ENCODE measurements around the gene ADAMTS14. TPM values are rescaled to one million over a fixed set of nuclear protein-coding genes. Genes with fewer than 3 reads are reported as not detected.

ADAMTS14 gene
- total and polyA plus RNA-seq, 4 experiments from 2014 or later: not detected

DNA sequence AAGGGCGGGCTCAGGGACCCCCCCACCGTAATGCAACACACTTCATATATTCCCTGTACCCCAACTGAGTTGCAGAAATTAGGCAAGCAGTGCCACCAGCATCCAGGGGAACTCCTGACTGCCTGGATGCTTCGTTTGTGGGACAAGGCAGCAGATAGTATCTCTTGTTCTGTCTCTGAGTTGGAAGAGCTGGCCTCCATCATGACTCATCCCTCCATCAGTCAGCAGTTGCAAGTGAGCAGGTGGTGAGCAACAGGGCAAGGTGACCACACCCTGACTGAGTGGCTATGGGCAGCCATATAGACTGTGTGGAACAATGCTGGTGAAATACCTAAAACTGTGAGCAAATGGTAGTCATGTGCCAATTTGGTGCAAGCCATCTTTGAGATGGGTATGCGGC is 22.8 kb upstream of the ADAMTS14 start:
- intact Hi-C loops (cut with micrococcal nuclease): no loop called here
- no peak overlapping the region for H3K4me3 ChIP-seq (ENCODE audit: low read length in 2 of 2)
- Mint-ChIP-seq H3K4me1 (no peaks in the 10 kb centered on the region), H3K27ac (no peak overlapping the region), H3K36me3 (peaks cover 10 to 16% of the 10 kb centered on the region in 2 donors), H3K9me3 (peaks cover 9 to 60% (median 46%) of the 10 kb centered on the region in 8 donors), H3K4me3 (no peak overlapping the region), H3K27me3 (peaks cover 0 to 2% of the 10 kb centered on the region in 2 donors)
- ChIA-PET CTCF (ENCODE audit: partially characterized antibody) (no interaction called here), POLR2A (ENCODE audit: partially characterized antibody) (no interaction called here)
- no peaks in the 10 kb centered on the region for H3K4me1 ChIP-seq (ENCODE audit: insufficient read depth, low read length)
- no peak overlapping the region for H3K27ac ChIP-seq (ENCODE audit: low read depth, low read length)
- DNase-seq: no peak
- H3K27me3 ChIP-seq (ENCODE audit: insufficient read depth, low read length): no peaks in the 10 kb centered on the region
- H3K9me3 ChIP-seq (ENCODE audit: control insufficient read depth in 1 of 2, low read length in 2 of 2): peaks cover 0 to 23% of the 10 kb centered on the region in 2 donors
- H3K36me3 ChIP-seq (ENCODE audit: insufficient read depth, low read length): no peaks in the 10 kb centered on the region

GRCh38 chr10:70650104-70650503 is 22.2 kb upstream of the ADAMTS14 start:
- no peak for DNase-seq
- no peak overlapping the region for H3K4me3 ChIP-seq (ENCODE audit: low read length in 2 of 2)
- intact Hi-C loops (cut with micrococcal nuclease): no loop called here
- peaks cover 10 to 16% of the 10 kb centered on the region in 2 donors for H3K36me3 Mint-ChIP-seq
- no peak overlapping the region for H3K27ac Mint-ChIP-seq
- peaks cover 9 to 60% (median 46%) of the 10 kb centered on the region in 8 donors for H3K9me3 Mint-ChIP-seq
- no peaks in the 10 kb centered on the region for H3K36me3 ChIP-seq (ENCODE audit: insufficient read depth, low read length)
- peaks cover 0 to 2% of the 10 kb centered on the region in 2 donors for H3K27me3 Mint-ChIP-seq
- no peak overlapping the region for H3K4me3 Mint-ChIP-seq
- H3K4me1 Mint-ChIP-seq: no peaks in the 10 kb centered on the region
- ChIA-PET POLR2A (ENCODE audit: partially characterized antibody) (no interaction called here), CTCF (ENCODE audit: partially characterized antibody) (no interaction called here)
- H3K27me3 ChIP-seq (ENCODE audit: insufficient read depth, low read length): no peaks in the 10 kb centered on the region
- H3K4me1 ChIP-seq (ENCODE audit: insufficient read depth, low read length): no peaks in the 10 kb centered on the region
- H3K9me3 ChIP-seq (ENCODE audit: control insufficient read depth in 1 of 2, low read length in 2 of 2): peaks cover 0 to 23% of the 10 kb centered on the region in 2 donors
- no peak overlapping the region for H3K27ac ChIP-seq (ENCODE audit: low read depth, low read length)

DNA sequence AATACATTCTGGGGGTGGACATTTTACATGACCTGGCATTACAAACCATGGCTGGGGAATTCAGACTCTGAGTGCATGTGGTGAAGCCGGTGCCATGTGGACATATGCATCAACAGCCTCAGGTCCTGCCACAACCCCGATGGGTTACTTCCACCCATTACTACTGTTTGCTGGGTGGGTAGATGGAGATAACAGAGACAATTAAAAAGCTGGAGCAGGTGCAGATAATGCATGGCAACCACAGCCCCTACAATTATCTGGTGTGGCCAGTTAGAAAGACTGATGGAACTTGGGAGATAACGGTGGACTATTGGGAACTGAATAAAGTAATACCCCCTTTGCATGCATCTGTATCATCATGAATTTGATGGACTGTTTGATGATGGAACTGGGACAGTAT is 21.6 kb upstream of the ADAMTS14 start:
- Histone ChIP-seq H3K27me3 (ENCODE audit: insufficient read depth, low read length) (no peaks in the 10 kb centered on the region), H3K36me3 (ENCODE audit: insufficient read depth, low read length) (no peaks in the 10 kb centered on the region), H3K4me3 (ENCODE audit: low read length in 2 of 2) (no peak overlapping the region), H3K4me1 (ENCODE audit: insufficient read depth, low read length) (no peaks in the 10 kb centered on the region), H3K9me3 (ENCODE audit: control insufficient read depth in 1 of 2, low read length in 2 of 2) (peaks cover 0 to 23% of the 10 kb centered on the region in 2 donors), H3K27ac (ENCODE audit: low read depth, low read length) (no peak overlapping the region)
- no peak for DNase-seq
- peaks cover 0 to 2% of the 10 kb centered on the region in 2 donors for H3K27me3 Mint-ChIP-seq
- CTCF ChIA-PET (ENCODE audit: partially characterized antibody): no interaction called here
- H3K4me1 Mint-ChIP-seq: no peaks in the 10 kb centered on the region
- H3K9me3 Mint-ChIP-seq: peaks cover 9 to 60% (median 46%) of the 10 kb centered on the region in 8 donors
- H3K27ac Mint-ChIP-seq: no peak overlapping the region
- no peak overlapping the region for H3K4me3 Mint-ChIP-seq
- peaks cover 10 to 16% of the 10 kb centered on the region in 2 donors for H3K36me3 Mint-ChIP-seq
- POLR2A ChIA-PET (ENCODE audit: partially characterized antibody): no interaction called here
- intact Hi-C loops (cut with micrococcal nuclease): no loop called here

DNA sequence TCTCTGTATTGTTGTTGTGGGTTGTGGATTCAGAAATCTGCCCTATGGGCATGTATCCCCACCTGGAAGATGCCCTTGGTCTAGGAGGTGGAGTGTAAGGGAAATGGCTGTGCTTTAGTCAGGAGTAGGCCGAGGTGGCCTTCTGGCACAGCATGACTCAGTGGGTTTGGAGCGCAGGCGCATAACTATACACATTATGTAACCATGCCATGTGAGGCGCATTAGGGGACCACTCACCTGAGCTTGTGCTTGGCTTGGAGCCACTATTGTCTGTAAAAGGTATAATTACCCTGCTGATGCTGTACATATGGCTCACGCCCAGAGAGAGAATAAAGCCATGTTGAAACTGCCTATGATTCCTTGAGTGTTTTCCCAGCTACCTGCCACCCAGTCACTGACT is 20.6 kb upstream of the ADAMTS14 start:
- peaks cover 10 to 16% of the 10 kb centered on the region in 2 donors for H3K36me3 Mint-ChIP-seq
- Histone ChIP-seq H3K27me3 (ENCODE audit: insufficient read depth, low read length) (no peaks in the 10 kb centered on the region), H3K9me3 (ENCODE audit: control insufficient read depth in 1 of 2, low read length in 2 of 2) (peaks cover 0 to 23% of the 10 kb centered on the region in 2 donors), H3K36me3 (ENCODE audit: insufficient read depth, low read length) (no peaks in the 10 kb centered on the region), H3K27ac (ENCODE audit: low read depth, low read length) (no peak overlapping the region), H3K4me1 (ENCODE audit: insufficient read depth, low read length) (no peaks in the 10 kb centered on the region), H3K4me3 (ENCODE audit: low read length in 2 of 2) (no peak overlapping the region)
- no peak overlapping the region for H3K4me3 Mint-ChIP-seq
- ChIA-PET POLR2A (ENCODE audit: partially characterized antibody) (no interaction called here), CTCF (ENCODE audit: partially characterized antibody) (no interaction called here)
- H3K9me3 Mint-ChIP-seq: peaks cover 9 to 59% (median 46%) of the 10 kb centered on the region in 8 donors
- peaks cover 0 to 2% of the 10 kb centered on the region in 2 donors for H3K27me3 Mint-ChIP-seq
- H3K27ac Mint-ChIP-seq: no peak overlapping the region
- DNase-seq: no peak
- peaks cover 0 to 6% (median 1%) of the 10 kb centered on the region in 4 donors for H3K4me1 Mint-ChIP-seq
- intact Hi-C loops (cut with micrococcal nuclease): no loop called here

- DNase-seq: no peak
- H3K27me3 Mint-ChIP-seq: peaks cover 0 to 2% of the 10 kb centered on the region in 2 donors
- peaks cover 9 to 48% (median 37%) of the 10 kb centered on the region in 8 donors for H3K9me3 Mint-ChIP-seq
- H3K27ac ChIP-seq (ENCODE audit: low read depth, low read length): no peak overlapping the region
- ChIA-PET CTCF (ENCODE audit: partially characterized antibody) (interaction anchor here (1.0 kb wide), 1 partner anchor 103 kb away, joined by 3 read pairs; no protein-coding TSS in a partner anchor), POLR2A (ENCODE audit: partially characterized antibody) (no interaction called here)
- no peak overlapping the region for H3K4me3 ChIP-seq (ENCODE audit: low read length in 2 of 2)
- intact Hi-C loops (cut with micrococcal nuclease): no loop called here
- peaks cover 0 to 7% (median 4%) of the 10 kb centered on the region in 4 donors for H3K4me1 Mint-ChIP-seq
- no peaks in the 10 kb centered on the region for H3K36me3 ChIP-seq (ENCODE audit: insufficient read depth, low read length)
- H3K4me3 Mint-ChIP-seq: peak overlapping the region in 1 of 8 donors; percentile 15
- H3K9me3 ChIP-seq (ENCODE audit: control insufficient read depth in 1 of 2, low read length in 2 of 2): peaks cover 0 to 21% of the 10 kb centered on the region in 2 donors
- H3K27me3 ChIP-seq (ENCODE audit: insufficient read depth, low read length): no peaks in the 10 kb centered on the region
- H3K36me3 Mint-ChIP-seq: peaks cover 5 to 16% of the 10 kb centered on the region in 2 donors
- no peaks in the 10 kb centered on the region for H3K4me1 ChIP-seq (ENCODE audit: insufficient read depth, low read length)
- no peak overlapping the region for H3K27ac Mint-ChIP-seq
Observed at GRCh38 chr10:70652761-70653657, 19.3 kb upstream of the ADAMTS14 start.

DNA sequence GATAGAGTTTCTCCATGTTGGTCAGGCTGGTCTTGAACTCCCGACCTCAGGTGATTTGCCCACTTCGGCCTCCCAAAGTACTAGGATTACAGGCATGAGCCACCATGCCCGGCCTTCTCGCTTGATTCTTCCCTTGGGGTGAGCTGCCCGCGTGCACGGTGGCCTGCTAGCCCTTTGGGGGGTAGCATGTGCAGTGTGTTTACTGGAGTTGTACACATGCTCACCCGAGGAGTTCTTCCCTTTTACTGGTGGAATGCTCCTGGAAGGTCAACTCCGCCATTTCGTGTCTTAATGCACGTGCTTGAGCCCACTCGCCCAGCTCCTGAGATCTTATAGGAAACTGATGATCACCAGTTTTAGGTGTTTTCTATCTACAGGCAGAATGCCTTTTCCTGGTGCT is 17.0 kb upstream of the ADAMTS14 start:
- H3K9me3 Mint-ChIP-seq: peaks cover 3 to 34% (median 20%) of the 10 kb centered on the region in 8 donors
- no peaks in the 10 kb centered on the region for H3K36me3 ChIP-seq (ENCODE audit: insufficient read depth, low read length)
- ChIA-PET CTCF (ENCODE audit: partially characterized antibody) (no interaction called here), POLR2A (ENCODE audit: partially characterized antibody) (no interaction called here)
- peaks cover 0 to 2% of the 10 kb centered on the region in 2 donors for H3K27me3 Mint-ChIP-seq
- H3K27ac ChIP-seq (ENCODE audit: low read depth, low read length): no peak overlapping the region
- no peaks in the 10 kb centered on the region for H3K27me3 ChIP-seq (ENCODE audit: insufficient read depth, low read length)
- H3K36me3 Mint-ChIP-seq: peaks cover 0 to 7% of the 10 kb centered on the region in 2 donors
- intact Hi-C loops (cut with micrococcal nuclease): no loop called here
- H3K4me3 Mint-ChIP-seq: no peak overlapping the region
- no peak overlapping the region for H3K4me3 ChIP-seq (ENCODE audit: low read length in 2 of 2)
- peaks cover 0 to 10% of the 10 kb centered on the region in 2 donors for H3K9me3 ChIP-seq (ENCODE audit: control insufficient read depth in 1 of 2, low read length in 2 of 2)
- no peak overlapping the region for H3K27ac Mint-ChIP-seq
- H3K4me1 ChIP-seq (ENCODE audit: insufficient read depth, low read length): no peaks in the 10 kb centered on the region
- peaks cover 0 to 7% (median 4%) of the 10 kb centered on the region in 4 donors for H3K4me1 Mint-ChIP-seq
- DNase-seq: no peak

- H3K4me1 ChIP-seq (ENCODE audit: insufficient read depth, low read length): no peaks in the 10 kb centered on the region
- intact Hi-C loops (cut with micrococcal nuclease): no loop called here
- H3K9me3 Mint-ChIP-seq: peaks cover 3 to 22% (median 12%) of the 10 kb centered on the region in 8 donors
- H3K27ac ChIP-seq (ENCODE audit: low read depth, low read length): no peak overlapping the region
- CTCF ChIA-PET (ENCODE audit: partially characterized antibody): interaction anchor here (1.1 kb wide), 1 partner anchor 96 kb away, joined by 3 read pairs; no protein-coding TSS in a partner anchor
- no peak overlapping the region for H3K4me3 Mint-ChIP-seq
- peaks cover 0 to 5% of the 10 kb centered on the region in 2 donors for H3K9me3 ChIP-seq (ENCODE audit: control insufficient read depth in 1 of 2, low read length in 2 of 2)
- no peak overlapping the region for H3K4me3 ChIP-seq (ENCODE audit: low read length in 2 of 2)
- H3K36me3 ChIP-seq (ENCODE audit: insufficient read depth, low read length): no peaks in the 10 kb centered on the region
- peak overlapping the region in 1 of 7 donors; percentile 39 for H3K27ac Mint-ChIP-seq
- H3K27me3 Mint-ChIP-seq: peaks cover 5 to 6% of the 10 kb centered on the region in 2 donors
- peaks cover 0 to 7% of the 10 kb centered on the region in 2 donors for H3K36me3 Mint-ChIP-seq
- POLR2A ChIA-PET (ENCODE audit: partially characterized antibody): no interaction called here
- DNase-seq: no peak
- no peaks in the 10 kb centered on the region for H3K27me3 ChIP-seq (ENCODE audit: insufficient read depth, low read length)
- peaks cover 0 to 7% (median 4%) of the 10 kb centered on the region in 4 donors for H3K4me1 Mint-ChIP-seq
Observed at GRCh38 chr10:70656489-70656888, 15.8 kb upstream of the ADAMTS14 start.

Measured in CD4-positive, alpha-beta memory T cell (primary cell).